HG03060 (cell line): Measurements from ENCODE around the gene TUT7.

Experiments used
- ATAC-seq: cut with Tn5 transposase; IDR thresholded peaks from one replicate; pipeline ENCODE4 v1.9.1; 2021; ENCODE audit warnings: low read depth, moderate number of reproducible peaks; ENCODE audit not compliant: unreplicated experiment

The TUT7 gene

DNA sequence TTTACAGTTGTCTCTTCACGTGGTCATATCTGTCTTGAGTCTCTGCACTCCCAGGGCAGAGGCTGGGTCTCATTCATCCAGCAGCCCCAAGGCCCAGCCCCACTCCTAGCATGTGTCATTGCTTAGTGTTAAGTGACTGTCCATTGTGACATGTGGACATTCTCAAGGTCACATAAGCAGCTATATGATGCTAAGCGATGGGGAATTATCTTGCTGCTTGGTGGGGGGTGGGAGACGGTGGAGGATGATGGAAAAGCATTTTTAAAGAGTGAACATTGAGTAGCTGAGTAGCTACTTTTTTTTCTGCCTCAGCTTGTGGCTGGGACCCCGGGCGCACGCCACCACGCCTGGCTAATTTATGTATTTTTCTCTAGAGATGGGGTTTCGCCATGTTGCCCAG lies 94.7 kb downstream of the TUT7 start, which contains the start of gene C9orf153:
Gene C9orf153, minus strand, starts transcription at position 101 of the 400 bp plus-strand sequence. CDS start 30,054 bp downstream, outside the sequence.
- ATAC-seq: no peak

DNA sequence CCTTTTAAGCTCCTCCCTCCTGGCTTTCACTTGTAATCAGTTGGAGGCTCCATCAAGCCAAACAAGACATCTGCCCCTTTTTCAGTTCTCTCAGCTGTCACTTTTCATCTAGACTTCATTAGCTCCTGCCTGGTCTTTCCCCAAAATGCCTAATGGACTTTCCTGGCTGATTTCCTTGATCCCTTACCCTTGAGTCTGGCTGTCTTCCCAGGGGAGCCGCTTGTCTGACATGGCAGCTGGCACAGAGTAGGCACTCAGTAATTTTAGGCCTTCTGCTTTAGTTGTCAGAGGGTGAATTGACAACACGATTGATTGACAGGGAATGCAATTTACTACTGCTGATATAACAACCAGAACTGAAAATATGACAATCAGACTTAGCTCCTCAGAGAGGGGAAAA lies 96.8 kb downstream of the TUT7 start:
- no peak for ATAC-seq

DNA sequence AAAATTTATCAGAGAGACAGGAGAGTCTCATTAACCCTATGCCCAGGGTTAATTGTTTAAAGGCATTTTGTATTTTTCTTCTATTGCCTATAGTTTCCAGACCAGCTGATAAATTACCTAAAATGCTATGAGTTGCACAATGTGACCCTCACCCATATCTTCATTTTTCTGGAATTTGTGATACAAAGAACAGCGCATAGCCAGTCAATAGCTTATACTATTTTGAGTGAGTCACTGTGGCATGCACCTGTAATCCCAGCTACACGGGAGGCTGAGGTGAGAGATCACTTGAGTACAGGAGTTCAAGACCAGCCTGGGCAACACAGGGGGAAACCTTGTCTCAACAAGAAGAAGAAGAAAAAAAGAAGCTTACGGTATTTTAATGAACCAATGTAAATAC lies 97.6 kb downstream of the TUT7 start:
- no peak for ATAC-seq

DNA sequence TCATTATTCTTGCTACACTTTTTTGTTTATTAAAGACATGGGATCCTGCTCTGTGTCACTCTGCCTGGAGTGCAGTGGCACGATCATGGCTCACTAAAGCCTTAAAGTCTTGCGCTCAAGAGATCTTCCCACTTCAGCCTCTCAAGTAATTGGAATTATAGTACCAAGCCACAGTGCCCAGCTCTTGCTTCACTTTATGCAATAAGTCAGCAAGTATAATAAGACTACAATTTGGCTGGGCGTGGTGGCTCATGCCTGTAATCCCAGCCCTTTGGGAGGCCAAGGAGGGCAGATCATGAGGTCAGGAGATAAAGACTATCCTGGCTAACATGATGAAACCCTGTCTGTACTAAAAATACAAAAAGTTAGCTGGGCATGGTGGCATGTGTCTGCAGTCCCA lies 100.6 kb downstream of the TUT7 start:
- ATAC-seq: no peak

DNA sequence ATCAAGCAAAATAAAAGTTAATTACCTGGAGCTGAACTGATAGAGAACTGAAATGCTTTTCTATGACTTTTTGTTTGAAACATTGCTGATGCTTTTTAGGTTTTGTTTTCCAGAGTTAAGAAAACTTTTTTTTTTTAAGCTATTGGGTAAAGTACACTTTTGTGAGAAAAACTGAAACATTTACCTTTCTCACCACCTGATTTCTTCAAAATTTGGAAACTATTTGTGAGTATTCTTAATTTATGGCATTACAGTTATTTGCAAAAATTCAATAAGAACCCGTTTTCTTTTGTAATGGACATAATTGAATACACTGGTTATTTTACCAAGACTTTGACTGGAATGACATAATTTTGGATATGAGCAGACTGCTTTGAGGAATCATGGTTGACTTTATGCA lies 101.3 kb downstream of the TUT7 start:
- no peak for ATAC-seq

DNA sequence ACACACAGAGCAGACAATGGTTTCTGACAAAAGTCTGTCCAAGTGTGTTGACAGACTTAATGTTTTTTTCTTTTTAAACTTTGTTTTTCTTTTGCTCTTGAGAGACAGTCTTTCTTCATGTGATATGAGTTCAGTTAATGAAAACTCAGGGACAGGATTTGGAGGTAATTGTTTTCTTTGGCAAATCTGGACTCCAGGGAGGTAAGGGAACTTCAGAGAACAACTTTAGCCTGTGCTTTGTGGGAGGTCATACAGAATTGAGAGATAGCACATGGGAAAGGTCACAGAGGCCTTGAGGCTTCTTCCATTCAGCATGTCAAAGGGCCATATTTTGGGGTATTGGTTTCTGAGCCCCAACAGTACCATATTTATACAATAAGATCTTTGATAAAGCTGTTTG lies 104.1 kb downstream of the TUT7 start:
- no peak for ATAC-seq

DNA sequence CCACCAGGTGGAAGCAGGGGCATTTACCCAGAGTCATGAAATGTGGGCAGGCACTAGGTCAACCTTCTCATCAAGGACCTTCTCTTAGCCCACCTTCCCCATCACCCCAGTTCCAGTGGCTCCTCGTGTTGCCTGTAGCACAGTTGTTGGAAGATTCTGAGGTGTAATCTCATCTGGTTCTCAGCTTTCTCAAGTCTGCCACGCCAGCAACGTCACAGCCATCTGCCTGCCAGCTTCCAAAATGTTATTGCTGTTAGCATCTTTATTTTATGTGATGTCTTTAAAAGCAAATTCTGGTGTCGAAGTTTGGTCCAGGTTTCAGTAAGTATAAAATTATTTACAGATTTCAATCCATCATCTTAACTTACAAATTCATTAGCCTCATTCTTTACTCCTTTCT lies 105.5 kb downstream of the TUT7 start:
- ATAC-seq: no peak

DNA sequence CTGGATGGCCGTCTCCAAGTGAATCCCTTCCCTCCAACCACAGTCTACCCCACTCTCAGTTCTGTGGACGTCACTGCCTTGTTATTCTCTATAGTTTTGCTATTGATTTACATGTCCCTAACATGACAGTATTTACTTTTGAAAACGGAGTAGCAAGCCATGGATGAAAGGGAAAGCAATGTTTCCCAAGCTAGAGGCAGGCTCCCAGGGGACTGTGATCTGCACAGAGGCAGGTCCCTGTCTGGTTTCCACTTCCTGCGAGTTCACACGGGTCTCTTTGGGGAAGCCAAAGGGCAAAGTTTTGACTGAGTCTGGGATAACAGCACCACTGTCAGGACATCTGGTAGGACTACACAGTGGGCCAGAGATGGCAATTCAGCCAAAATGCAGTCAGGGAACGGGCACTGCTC lies 107.5 kb downstream of the TUT7 start:
- peak; percentile 65 for ATAC-seq

DNA sequence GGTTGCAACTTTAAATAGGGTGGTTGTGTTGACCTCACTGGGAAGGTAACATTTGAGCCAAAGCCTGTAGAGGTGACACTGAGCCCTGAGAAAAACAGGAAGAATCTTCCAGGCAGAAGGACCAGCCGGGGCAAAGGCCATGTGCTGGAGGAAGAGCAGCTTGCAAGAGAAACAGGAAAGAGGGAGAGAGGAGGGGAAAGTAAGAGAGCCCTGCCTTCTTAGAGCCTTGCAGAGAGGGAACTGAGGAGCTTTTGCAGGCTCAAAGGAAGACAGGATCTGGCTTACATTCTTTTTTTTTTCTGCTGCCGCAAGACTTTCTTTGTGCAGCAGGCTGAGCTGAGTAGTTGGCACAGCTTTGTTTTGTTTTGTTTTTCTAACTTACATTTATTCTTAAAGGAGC lies 112.1 kb downstream of the TUT7 start:
- no peak for ATAC-seq

DNA sequence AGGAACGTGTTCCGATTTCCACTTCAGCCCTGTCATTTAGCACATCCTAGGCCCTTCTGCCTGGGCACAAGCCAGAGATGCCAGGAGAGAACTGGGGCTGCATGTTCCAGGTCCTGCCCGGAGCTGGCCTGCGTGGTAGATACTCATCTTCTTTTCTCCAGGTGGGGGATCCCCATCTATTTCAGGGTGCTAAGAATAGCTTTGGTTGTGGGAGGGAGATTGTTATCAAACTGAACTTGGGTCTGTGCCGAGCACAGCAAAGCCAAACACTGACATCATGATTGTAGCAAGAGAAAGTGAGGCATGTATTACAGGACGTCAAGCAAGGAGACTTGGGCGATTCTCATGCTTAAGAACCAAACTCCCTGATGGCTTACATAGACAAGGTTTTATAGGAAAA lies 113.0 kb downstream of the TUT7 start:
- ATAC-seq: no peak

DNA sequence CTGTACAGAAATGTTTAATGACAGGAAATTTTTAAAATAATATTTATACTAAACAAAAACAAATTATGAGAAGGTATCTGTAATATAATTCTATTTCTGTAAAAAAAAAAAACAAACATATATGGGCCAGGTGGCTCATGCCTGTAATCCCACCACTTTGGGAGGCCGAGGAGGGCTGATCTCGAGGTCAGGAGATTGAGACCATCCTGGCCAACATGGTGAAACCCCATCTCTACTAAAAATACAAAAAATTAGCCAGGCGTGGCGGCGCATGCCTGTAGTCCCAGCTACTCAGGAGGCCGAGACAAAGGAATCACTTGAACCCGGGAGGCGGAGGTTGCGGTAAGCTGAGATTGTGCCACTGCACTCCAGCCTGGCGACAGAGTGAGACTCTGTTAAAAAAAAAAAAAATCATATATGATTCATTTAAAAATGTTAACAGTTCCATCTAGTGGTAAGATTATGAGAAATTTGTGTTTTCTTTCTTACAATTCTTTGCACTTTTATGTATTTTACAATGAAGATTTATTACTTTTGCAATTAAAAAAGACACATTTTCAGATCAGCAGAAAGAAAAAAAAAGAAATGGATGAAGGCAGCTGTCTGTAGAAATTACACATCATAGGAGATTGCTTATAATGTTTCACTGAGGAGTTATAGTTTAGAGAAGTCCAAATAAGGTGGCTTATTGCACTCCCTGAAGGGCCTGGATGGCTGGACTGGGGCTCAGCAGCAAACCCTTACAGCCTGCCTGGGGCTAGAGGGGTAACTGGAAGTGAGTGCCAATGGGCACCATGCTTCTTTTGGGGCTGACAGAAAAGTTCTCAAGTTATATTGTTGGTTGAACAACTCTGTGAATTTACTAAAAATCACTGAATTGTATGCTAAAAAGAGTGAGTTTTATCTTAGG lies 115.1 kb downstream of the TUT7 start:
- no peak for ATAC-seq
